Fibroblast of skin of right biceps (primary cell): ENCODE data around the gene CTPS1.

Experiments used
- DNase-seq: peaks from one replicate; pipeline ENCODE4 v3.0.0-alpha.2; 2013

The CTPS1 gene

GRCh38 chr1:40969445-40969844 lies 10.1 kb upstream of the CTPS1 start:
- no peak for DNase-seq

GRCh38 chr1:40971966-40972365 lies 7.5 kb upstream of the CTPS1 start:
- DNase-seq = no peak

- DNase-seq = peak; percentile 36
Measured at GRCh38 chr1:40973912-40974311, 5.6 kb upstream of the CTPS1 start.

GRCh38 chr1:40974945-40975344 lies 4.6 kb upstream of the CTPS1 start:
- DNase-seq = no peak

- peak; percentile 91 for DNase-seq
Measured at GRCh38 chr1:40976952-40977690, 2.4 kb upstream of the CTPS1 start.

- peak; percentile 72 for DNase-seq
Measured at GRCh38 chr1:40977716-40978115, 1.8 kb upstream of the CTPS1 start.

GRCh38 chr1:40978886-40979240 lies 633 bp upstream of the CTPS1 start:
- no peak for DNase-seq

- no peak for DNase-seq
Measured at GRCh38 chr1:40980068-40980452, 564 bp downstream of the CTPS1 start.

GRCh38 chr1:40980453-40981121 lies 1.1 kb downstream of the CTPS1 start:
- DNase-seq = peak; percentile 38

- peak; percentile 38 for DNase-seq
Measured at GRCh38 chr1:40981691-40982448, 2.4 kb downstream of the CTPS1 start.

GRCh38 chr1:40982721-40983120 lies 3.2 kb downstream of the CTPS1 start:
- DNase-seq = no peak

GRCh38 chr1:40983286-40983685 lies 3.8 kb downstream of the CTPS1 start:
- no peak for DNase-seq

GRCh38 chr1:40984066-40984465 lies 4.6 kb downstream of the CTPS1 start:
- DNase-seq = peak; percentile 55

- no peak for DNase-seq
Measured at GRCh38 chr1:40984531-40984930, 5.0 kb downstream of the CTPS1 start.

GRCh38 chr1:40985161-40985560 lies 5.7 kb downstream of the CTPS1 start:
- no peak for DNase-seq

GRCh38 chr1:40985875-40986274 lies 6.4 kb downstream of the CTPS1 start:
- DNase-seq = no peak

GRCh38 chr1:40986328-40986783 lies 6.9 kb downstream of the CTPS1 start:
- no peak for DNase-seq

GRCh38 chr1:40986956-40987355 lies 7.5 kb downstream of the CTPS1 start:
- DNase-seq = no peak

GRCh38 chr1:40987439-40988276 lies 8.2 kb downstream of the CTPS1 start:
- DNase-seq = no peak

GRCh38 chr1:40988280-40988679 lies 8.8 kb downstream of the CTPS1 start:
- DNase-seq = no peak

GRCh38 chr1:40989066-40989465 lies 9.6 kb downstream of the CTPS1 start:
- no peak for DNase-seq

GRCh38 chr1:40997096-40997495 lies 17.6 kb downstream of the CTPS1 start:
- no peak for DNase-seq

GRCh38 chr1:40998668-40999067 lies 19.2 kb downstream of the CTPS1 start:
- DNase-seq = no peak
